Glomerular visceral epithelial cell (primary cell): ENCODE measurements around the gene CAMKMT.

Experiments used
- DNase-seq: peaks from one replicate; pipeline ENCODE4 v3.0.0-alpha.2; 2016; ENCODE audit errors: extremely low spot score

The CAMKMT gene

DNA sequence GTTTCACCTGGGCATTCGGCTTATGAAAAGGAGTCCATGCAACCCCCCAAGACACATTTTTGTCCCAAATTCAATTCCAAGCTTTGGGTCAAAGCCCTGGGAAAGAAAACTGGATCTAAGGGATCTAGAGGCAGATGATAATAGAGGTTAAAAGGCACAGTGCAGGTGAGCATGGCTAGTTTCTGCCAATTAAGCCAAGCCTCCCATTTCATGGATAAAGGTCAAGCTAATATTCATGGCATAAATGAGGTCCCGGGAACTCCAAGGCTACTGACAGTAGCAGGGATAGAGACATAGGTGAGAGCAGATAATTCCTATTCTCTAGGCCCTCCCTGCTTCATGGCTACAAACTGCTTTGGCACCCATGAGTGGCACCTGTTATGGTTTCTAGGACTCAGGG is 83.1 kb downstream of the CAMKMT start:
- no peak for DNase-seq

DNA sequence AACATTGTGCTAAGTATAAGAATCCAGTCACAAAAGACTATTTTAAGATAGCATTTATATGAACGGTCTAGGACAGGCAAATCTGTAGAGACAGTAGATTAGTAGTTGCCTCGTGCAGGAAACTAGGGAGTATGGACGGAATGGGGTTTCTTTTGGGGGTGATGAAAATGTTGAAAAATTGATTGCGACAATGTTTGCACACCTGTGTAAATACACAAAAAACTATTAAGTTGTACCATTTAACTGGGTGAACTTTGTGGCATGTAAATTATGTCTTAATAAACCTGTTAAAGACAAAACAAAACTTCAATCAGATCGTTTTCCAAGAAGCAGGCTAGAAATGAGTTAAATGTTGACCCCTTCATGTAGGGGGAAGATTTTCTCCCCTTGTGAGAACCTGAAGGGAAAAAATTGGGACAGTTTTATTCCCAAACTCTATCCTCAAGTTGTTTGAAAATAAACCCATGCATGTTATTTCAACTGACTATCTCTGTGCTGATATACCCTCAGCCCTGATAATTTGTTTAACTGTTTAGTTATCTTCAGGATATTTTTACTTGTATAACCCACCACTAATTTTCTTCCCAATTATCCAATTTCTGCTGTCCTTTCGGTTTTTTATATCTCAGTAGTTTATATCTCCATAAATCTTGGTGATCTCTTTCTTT is 87.2 kb downstream of the CAMKMT start:
- DNase-seq, result no peak

DNA sequence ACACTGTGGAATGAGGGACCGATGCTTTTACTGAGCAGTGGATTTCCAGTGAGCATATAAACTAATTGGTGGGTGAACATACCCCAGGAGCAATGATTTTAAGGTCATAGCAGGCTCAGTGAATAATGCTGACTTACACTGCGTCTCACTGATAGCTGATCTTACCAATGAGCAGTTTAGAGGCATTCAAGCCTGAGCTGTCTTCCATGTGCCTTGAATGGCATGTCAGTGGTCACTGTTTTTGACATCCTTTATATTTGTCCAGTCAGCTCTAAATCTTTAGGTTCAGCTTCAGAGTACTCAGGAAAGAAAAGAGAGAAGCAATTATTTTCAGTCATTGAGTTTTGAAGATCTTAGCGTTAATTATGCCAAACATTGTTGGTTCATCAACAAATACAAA is 88.3 kb downstream of the CAMKMT start:
- no peak for DNase-seq

DNA sequence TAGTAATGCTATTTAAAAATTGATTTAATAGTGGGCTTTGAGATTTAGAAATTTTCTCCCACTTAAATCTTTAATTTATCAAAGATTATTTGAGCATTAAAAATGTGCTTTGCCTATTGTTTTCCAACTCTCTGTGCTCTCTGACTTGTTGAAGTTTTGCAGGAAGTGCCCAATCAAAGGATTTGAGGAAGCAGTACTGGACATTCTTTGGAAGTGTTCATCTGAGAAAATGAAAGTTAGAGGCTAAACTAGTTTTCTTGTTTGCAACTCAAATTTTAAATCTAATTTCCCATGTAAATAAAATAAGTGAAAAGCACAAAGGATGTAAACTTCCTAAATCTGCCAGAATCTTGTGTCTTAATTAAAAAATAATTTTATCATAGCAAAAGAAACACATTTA is 89.1 kb downstream of the CAMKMT start:
- DNase-seq, result no peak

DNA sequence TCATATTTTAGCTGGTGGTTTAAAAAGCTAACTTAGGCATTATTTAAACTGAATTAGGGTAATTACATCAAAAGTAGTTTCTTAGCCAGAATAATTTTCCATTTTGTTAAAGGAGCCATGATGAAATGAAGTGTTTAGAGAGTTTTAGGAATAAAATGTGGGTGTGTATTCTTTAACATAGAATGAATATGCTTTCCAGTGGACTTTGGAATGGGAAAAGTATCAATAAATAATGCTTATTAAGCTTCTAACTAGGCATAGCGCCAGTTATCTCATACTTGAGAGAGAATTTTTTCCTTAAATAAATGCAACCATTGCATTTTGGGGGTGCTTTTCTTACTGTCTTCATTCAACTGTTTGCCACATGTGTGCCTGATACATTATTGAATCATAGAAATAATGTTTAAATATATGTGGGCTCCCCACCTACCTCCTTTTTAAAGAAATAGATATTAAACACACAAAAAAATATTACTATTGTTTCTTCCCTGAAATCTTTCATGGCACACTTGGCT is 90.4 kb downstream of the CAMKMT start:
- DNase-seq, result no peak

DNA sequence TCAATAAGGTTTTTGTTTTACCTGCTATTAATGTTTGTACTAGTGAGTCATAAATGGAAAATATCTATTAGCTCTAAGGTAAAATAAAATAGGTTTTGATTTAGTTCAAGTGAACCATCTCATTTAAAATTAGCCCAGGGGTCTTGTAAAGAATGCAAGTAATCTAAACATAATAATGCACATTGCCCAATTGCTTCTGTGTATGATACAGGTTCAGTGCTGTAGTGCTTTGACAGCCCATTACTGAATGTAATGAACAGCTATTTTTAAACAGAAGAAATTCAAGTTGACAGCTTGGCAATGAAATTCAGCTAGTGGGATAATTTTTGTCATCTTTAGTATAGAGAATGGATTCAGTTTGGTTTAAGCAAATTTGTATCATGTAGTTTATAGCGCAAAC is 91.5 kb downstream of the CAMKMT start:
- no peak for DNase-seq

DNA sequence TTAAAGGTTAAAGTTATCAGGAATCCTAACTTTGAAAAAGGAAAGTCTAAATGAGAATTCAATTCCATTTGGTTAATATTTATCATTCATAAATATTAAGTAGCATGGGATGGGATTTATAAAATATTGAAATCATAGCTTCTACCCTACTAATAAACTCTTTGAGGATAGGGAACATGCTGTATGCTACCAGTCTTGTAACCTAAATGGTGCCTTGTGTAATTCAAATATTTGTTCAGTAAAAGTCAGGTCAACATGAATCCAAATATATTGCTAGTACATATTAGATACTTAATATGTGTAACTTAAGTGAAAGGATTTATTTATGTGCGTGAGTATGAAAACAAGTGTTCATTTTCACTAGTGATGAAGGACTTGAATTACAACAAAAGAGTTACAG is 94.1 kb downstream of the CAMKMT start:
- no peak for DNase-seq

DNA sequence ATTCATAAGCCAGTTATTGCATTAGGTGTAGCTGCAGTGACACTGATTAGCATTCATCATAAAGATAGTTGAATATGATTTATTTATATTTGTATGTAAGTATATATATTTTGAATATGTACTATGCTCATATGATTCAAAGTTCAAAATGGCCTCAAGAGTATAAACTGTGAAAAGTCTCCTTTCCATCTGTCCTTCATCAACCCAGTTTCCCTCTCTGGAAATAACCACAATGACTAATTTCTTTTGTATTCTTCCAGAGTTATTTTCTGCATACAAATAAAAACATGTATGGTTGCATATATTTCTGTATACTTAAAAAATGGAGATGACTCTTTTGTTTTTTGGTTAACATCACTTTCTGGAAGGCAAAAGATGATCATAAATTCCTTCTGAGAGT is 95.2 kb downstream of the CAMKMT start:
- DNase-seq, result no peak

DNA sequence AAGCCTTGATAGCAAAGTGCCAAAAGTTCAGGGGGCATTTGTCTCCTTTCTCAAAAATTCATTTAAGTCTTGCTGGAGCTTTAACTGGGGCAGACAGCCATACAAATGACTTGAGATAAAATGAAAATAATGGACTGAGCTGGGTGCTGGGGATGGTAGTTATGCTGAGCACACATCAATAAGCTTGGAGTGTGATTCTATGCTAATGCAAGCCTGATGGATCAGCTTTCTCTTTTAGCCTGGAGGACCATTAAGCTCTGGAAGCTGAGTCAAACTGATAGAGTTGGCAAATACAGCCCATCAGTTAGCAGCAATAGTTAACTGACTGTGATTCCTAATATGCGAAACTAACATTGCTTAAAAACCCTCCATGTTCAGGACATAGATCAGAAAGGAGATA is 98.0 kb downstream of the CAMKMT start:
- DNase-seq, result no peak

DNA sequence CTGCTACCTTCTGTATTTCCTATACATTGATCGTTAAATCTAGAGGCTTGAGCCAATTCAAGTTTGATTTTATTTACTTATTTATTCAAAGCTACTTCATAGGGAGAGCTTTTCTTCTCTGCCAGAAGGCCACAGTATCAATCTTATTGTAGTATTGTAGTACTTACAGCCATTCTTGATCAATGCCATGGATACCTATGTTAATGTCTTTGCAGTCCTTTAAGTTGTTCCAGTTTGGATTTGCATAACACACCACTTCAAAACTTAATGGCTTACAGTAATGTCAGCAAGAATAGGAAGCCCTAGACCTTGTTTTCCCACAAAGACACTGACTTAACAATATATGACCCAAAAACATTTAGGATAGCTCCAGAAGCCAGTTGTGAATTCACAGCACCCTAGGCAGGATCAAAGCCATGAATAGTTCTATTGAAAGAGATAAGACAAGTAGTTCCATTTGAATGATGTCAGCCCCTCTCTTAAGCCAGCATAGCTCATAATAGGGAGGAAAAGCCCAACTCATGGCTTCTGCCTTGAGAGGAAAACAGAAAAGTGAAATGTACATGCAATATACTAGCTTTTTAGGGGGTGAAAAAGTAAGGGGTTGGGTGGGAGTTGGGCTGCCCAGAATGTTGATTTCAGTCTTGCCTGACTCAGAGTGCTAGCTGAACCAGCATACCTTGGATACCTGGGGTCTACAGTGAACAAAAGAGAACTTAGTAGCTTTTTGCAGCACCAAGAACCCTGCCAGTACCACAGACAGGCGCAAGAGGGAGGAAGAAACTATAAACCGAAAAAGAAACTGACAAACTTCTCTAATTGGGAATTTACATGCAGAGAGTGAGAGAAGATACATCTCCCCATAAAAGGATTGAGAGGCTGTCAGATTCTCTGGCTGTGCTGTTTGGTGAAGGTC is 101.4 kb downstream of the CAMKMT start:
- DNase-seq, result no peak

DNA sequence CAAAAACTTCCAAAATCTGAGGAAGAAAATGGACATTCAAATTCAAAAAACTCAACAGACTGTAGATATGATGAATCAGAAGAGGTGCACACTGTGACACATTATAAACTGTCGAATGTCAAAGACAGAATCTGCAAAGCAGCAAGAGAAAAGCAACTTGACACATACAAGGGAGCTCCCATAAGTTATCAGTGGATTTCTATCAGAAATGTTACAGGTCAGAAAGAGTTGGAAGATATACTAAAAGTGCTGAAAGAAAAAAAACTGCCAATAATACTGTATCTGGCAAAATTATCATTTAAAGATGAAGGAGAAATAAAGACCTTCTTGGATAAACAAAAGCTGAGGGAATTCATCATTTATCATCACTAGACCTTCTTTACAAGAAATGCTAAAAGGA is 102.7 kb downstream of the CAMKMT start:
- DNase-seq, result no peak

DNA sequence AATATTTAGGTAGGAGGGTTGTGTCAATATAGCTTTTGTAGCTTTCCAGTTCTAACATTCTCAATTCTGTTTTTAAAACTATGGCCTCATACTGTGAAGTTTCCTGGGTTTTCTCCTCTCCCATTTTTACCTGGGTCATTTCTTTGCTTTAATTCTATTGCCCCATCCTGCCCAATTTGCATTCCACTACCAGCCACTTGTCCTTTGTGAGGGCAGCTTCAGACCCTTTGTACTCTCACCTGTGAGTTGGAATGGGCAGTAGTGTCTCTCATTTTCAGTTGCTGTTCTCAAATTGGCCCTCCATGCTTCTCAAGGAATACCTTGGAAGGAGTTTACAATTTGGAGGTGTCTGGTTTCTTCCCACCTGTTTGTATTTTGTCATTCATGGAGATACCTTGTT is 108.4 kb downstream of the CAMKMT start:
- no peak for DNase-seq

DNA sequence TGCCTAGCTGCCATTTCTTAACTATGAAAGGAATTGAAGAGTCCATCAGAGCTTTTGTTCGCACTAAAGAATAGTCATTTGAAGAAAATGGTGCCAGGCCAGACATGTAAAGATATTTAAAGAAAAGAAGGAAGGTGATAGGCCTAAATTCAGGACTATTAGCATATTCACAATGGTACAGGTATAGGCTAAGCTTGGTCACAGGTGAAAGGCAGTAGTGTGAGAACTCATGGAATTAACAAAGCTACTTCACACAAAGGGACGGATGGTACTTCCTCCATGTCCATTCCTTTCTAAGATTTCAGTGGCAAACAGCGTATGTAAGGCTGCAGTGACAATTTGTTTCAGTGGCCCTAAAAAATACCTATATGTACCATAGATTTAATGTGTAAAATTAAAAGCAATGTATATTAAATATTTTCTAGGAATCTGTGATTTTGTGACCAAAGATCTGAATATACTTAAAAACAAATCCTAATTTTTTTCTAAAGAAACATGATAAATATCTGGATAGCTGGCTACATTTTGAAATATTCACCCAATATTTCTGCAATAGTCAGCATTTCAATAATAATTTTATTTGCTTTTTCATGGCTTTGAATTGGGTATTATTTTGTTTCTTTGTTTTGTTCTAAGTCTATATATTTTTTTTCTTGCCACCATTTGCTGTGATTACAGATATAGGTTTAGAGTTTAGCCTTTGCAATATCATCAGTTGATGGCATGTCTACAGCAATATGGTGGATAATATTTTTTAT is 116.1 kb downstream of the CAMKMT start:
- no peak for DNase-seq

DNA sequence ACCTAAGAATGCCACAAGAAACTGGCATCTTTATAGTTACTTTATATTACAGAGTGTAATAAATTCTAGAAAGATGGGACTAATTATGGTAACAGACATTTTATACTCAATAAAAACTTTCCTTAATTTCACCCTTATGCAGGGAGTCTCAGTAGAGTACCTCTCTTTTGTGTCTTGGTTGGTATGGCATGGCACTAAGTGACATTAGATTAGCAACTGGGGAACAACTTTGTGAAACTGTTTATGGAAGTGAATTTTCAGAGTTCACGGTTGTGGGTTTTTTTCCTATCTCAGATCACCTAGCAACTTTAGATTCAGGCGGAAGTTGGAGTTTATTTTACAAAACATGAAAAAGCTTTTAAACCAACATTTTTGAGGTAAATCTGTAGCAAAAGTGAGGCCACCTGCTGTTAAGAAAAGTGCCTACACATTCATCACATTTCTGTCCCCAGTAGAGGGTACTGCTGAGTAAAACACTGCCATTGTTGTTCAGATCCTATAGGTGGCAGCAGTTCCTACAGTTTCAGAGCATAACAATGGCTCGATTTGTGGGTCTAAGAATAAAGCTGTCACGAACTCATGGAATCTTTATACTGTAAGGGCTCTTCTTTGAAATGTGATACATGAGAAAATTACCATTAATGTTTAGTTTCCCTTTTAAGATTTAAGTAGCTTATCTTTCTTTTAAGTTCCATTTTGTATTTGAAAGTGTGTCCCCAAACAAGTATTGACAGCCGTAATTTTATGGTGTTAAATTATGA is 117.6 kb downstream of the CAMKMT start:
- peak; percentile 77 for DNase-seq

DNA sequence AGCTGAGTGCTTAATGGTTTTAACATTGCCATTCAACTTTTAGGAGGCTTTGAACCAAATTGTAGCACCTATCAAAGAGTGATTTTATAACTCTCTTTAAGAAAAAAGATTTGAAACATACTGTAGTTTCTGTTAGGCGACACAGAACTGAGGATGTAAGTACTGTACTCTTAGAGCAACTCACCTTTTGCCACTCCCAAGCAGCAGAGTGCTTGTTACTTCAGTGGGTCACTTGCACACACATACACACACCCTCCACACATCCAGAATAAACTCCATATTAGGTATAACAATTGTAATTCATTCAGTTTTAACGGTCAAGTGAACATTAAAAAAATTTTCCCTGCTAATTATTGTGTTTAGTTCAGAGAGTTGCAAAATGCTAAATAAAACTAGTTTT is 118.3 kb downstream of the CAMKMT start:
- DNase-seq, result no peak

DNA sequence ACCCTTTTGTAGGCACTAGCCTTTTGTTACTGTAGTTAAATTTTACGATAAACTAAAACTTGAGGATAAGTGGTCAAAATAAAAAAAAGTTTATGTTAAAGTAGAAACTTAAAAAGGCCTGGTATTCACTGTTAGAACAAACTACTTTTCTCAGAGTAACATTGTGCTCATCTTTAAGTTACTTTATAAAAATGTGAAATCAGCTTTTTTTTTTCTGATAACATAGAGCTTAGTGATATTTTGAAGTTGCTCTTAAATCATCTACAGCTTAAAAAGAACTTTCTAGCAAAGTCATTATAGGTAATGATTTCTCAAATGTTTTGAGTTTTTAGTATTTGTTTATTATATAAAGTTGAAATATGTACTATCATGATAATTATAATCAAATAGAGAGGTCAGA is 125.3 kb downstream of the CAMKMT start:
- DNase-seq, result no peak

DNA sequence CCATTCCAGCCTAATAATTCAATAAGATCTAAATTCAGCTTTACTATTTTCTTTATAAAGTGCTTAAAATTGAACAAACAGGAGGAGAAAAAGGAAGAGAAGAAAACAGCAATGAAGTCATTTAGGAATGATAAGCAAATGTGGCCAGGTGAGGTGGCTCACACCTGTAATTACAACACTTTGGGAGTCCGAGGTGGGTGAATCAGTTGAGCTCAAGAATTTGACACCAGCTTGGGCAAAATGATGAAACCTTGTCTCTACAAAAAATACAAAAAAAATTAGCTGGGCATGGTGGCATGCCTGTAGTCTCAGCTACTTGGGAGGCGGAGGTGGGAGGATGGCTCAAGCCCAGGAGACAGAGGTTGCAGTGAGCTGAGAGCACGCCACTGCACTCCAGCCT is 129.0 kb downstream of the CAMKMT start:
- DNase-seq, result no peak

DNA sequence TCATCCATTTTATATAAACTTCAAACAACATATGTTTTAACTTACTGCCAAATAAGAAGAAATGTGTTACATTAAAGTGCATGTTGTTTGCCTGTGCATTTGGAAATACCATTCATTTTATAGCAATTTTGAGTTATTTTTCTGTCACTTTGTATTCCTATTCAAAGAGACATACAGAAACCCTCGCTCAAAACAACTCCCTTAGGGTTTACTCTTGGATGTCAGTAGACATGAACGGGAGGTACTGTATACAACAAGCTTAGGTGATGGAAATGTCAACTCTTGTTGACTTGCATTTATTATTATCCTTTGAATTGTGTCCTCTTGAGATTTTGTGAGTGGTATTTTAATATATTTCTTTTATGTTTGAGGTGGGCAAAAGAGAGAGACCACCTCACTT is 132.3 kb downstream of the CAMKMT start:
- no peak for DNase-seq

DNA sequence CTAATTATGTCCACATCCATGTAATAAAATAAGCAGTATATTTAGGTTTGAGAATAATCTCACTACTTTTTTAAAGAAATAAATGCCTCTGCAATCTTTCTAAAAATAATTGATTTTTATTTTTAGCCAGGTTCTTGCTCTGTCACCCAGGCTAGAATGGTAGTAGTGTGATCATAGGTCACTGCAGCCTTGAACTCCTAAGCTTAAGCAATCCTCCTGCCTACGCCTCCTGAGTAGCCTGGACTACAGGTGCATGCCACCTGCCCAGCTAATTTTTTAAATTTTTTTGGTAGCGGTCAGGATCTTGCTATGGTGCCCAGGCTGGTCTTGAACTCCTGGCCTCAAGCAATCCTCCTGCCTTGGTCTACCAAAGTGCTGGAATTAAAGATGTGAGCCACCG is 133.3 kb downstream of the CAMKMT start:
- DNase-seq, result no peak

DNA sequence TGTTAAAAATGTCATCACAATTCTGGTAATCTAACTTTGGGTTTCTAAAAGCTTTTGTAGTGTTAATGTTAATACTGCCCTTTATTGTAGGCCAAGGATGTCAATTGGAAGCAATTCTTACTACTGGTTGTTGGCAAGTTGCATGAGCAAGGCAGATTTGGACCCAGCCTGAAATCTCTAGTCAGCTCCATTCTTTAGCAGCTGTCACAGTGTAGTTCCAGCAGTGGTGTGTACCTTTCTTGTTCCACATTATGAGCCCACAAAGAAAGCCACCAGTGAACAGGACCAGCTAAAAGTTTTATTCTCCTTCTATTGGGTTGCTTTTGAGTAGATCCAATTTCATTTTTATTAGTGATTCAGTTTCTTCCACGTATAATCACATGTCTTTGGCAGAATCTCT is 133.8 kb downstream of the CAMKMT start:
- no peak for DNase-seq

DNA sequence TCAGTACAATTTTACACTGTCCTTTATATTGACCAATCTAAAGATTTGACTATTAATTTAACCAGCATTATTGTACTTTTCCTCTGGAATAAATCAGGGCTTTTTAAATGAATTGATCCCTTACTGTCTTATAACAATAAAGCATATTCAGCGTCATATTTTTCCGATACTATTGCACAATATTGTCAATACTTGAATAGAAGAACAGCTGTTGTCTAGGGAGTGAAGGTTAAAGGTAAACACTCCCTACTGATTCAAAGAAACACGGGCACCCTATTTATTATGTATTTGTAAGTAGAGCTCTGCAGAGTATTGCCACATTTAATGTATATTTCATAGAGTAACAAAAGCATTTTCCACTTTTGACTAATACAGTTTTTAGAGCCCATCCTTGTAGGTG is 134.4 kb downstream of the CAMKMT start:
- DNase-seq, result no peak

DNA sequence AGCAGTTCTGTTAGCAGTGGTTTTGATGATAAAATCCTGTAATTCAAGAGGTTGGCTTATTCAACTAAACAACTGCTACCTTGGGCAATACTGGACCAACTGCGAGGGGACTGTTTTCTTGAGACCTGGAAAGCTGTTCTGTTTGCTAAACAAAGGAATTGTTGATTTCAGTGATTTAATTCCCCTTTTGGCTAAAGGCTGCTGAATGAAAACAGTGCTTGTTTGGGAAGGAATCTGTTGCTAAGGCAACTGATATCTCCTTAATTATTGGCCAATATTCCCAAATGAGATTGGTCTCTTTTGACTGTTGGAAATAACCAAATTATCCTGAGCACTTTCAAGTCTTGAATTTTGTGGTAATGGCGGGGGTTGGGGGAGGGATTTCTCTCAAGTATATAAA is 136.8 kb downstream of the CAMKMT start:
- no peak for DNase-seq
